Stimulated activated memory B cell treated with anti-CD40 and anti-IgM and Interleukin-4, amounts not matched to agents 10 μg/mL and 1 μg/mL and 100 μg/mL, for 72 hours (primary cell): ENCODE measurements around the gene CALCOCO2.
"Not testable (repeated sequence)": the region's sequence is repeated elsewhere in the genome, so short reads cannot be mapped to it uniquely, and the experiment has no call there.

Source experiments
- ATAC-seq: fragments of 150-1000 bp; cut with Tn5 transposase; 2 replicates; pipeline ENCODE4 v1.10.0; 2021
- H3K27ac Mint-ChIP-seq: one replicate; pipeline ENCODE4 v1.8.0; 2022; ENCODE audit warnings: mild to moderate bottlenecking, mixed read lengths
- H3K27me3 Mint-ChIP-seq: one replicate; pipeline ENCODE4 v1.8.0; 2022; ENCODE audit warnings: mixed read lengths
- H3K36me3 Mint-ChIP-seq: one replicate; pipeline ENCODE4 v1.8.0; 2022; ENCODE audit warnings: mixed read lengths
- H3K4me1 Mint-ChIP-seq: one replicate; pipeline ENCODE4 v1.8.0; 2022; ENCODE audit warnings: mixed read lengths
- H3K4me3 Mint-ChIP-seq: one replicate; pipeline ENCODE4 v1.8.0; 2022; ENCODE audit warnings: mild to moderate bottlenecking, moderate library complexity, mixed read lengths
- H3K9me3 Mint-ChIP-seq: one replicate; pipeline ENCODE4 v1.8.0; 2022; ENCODE audit warnings: mixed read lengths

The CALCOCO2 gene

GRCh38 chr17:48830840-48831548 lies at the start of gene CALCOCO2:
CALCOCO2 (plus strand) TSS chr17:48831035; CDS start chr17:48841708, 10,673 bp downstream.
- ATAC-seq: peak; percentile 99
- H3K36me3 Mint-ChIP-seq: no peaks in the 10 kb centered on the region
- peak within 1 kb of the TSS; percentile 98 for H3K4me3 Mint-ChIP-seq
- H3K9me3 Mint-ChIP-seq: no peaks in the 10 kb centered on the region
- H3K27me3 Mint-ChIP-seq: peaks cover 11% of the 10 kb centered on the region
- peaks cover 38% of the 10 kb centered on the region for H3K4me1 Mint-ChIP-seq
- H3K27ac Mint-ChIP-seq: peak within 1 kb of the TSS; percentile 91

- H3K27ac Mint-ChIP-seq: no peak overlapping the region
- no peak for ATAC-seq
- no peaks in the 10 kb centered on the region for H3K9me3 Mint-ChIP-seq
- H3K4me3 Mint-ChIP-seq: no peak overlapping the region
- H3K27me3 Mint-ChIP-seq: peaks cover 51% of the 10 kb centered on the region
- no peaks in the 10 kb centered on the region for H3K36me3 Mint-ChIP-seq
- H3K4me1 Mint-ChIP-seq: peaks cover 6% of the 10 kb centered on the region
These were observed 43.0 kb upstream of the CALCOCO2 start for GRCh38 chr17:48787828-48788227.

- ATAC-seq: no peak
- peaks cover 6% of the 10 kb centered on the region for H3K4me1 Mint-ChIP-seq
- no peak overlapping the region for H3K4me3 Mint-ChIP-seq
- H3K27me3 Mint-ChIP-seq: peaks cover 66% of the 10 kb centered on the region
- H3K9me3 Mint-ChIP-seq: no peaks in the 10 kb centered on the region
- no peak overlapping the region for H3K27ac Mint-ChIP-seq
- no peaks in the 10 kb centered on the region for H3K36me3 Mint-ChIP-seq
These were observed 40.2 kb upstream of the CALCOCO2 start for GRCh38 chr17:48790607-48791127.

- Mint-ChIP-seq H3K4me1 (peaks cover 6% of the 10 kb centered on the region), H3K9me3 (no peaks in the 10 kb centered on the region), H3K36me3 (no peaks in the 10 kb centered on the region), H3K27ac (no peak overlapping the region), H3K4me3 (no peak overlapping the region), H3K27me3 (peaks cover 66% of the 10 kb centered on the region)
- ATAC-seq: peak; percentile 69
These were observed 39.5 kb upstream of the CALCOCO2 start for GRCh38 chr17:48791128-48792032.

- Mint-ChIP-seq H3K36me3 (no peaks in the 10 kb centered on the region), H3K27ac (no peak overlapping the region), H3K4me3 (no peak overlapping the region), H3K4me1 (peaks cover 6% of the 10 kb centered on the region), H3K9me3 (no peaks in the 10 kb centered on the region), H3K27me3 (peaks cover 58% of the 10 kb centered on the region)
- ATAC-seq: no peak
These were observed 38.6 kb upstream of the CALCOCO2 start for GRCh38 chr17:48792033-48792798.

GRCh38 chr17:48795444-48796162 lies 35.2 kb upstream of the CALCOCO2 start:
- no peaks in the 10 kb centered on the region for H3K9me3 Mint-ChIP-seq
- H3K27me3 Mint-ChIP-seq: peaks cover 54% of the 10 kb centered on the region
- no peak overlapping the region for H3K4me3 Mint-ChIP-seq
- no peak overlapping the region for H3K27ac Mint-ChIP-seq
- no peak for ATAC-seq
- peaks cover 14% of the 10 kb centered on the region for H3K4me1 Mint-ChIP-seq
- H3K36me3 Mint-ChIP-seq: no peaks in the 10 kb centered on the region

- H3K4me3 Mint-ChIP-seq, H3K36me3 Mint-ChIP-seq, H3K27ac Mint-ChIP-seq, H3K9me3 Mint-ChIP-seq, ATAC-seq: not testable (repeated sequence)
- H3K27me3 Mint-ChIP-seq: peaks cover 60% of the 10 kb centered on the region
- peaks cover 14% of the 10 kb centered on the region for H3K4me1 Mint-ChIP-seq
These were observed 34.7 kb upstream of the CALCOCO2 start for GRCh38 chr17:48796163-48796522.

GRCh38 chr17:48799069-48799723 lies 31.6 kb upstream of the CALCOCO2 start:
- ATAC-seq: no peak
- H3K27ac Mint-ChIP-seq: no peak overlapping the region
- no peak overlapping the region for H3K4me3 Mint-ChIP-seq
- H3K4me1 Mint-ChIP-seq: peaks cover 7% of the 10 kb centered on the region
- H3K27me3 Mint-ChIP-seq: peaks cover 43% of the 10 kb centered on the region
- no peaks in the 10 kb centered on the region for H3K9me3 Mint-ChIP-seq
- no peaks in the 10 kb centered on the region for H3K36me3 Mint-ChIP-seq

GRCh38 chr17:48800626-48801217 lies 30.1 kb upstream of the CALCOCO2 start:
- Mint-ChIP-seq H3K27me3 (peaks cover 53% of the 10 kb centered on the region), H3K4me1 (peaks cover 15% of the 10 kb centered on the region), H3K4me3 (no peak overlapping the region), H3K27ac (no peak overlapping the region), H3K36me3 (no peaks in the 10 kb centered on the region), H3K9me3 (no peaks in the 10 kb centered on the region)
- no peak for ATAC-seq

- no peaks in the 10 kb centered on the region for H3K9me3 Mint-ChIP-seq
- H3K27me3 Mint-ChIP-seq: peaks cover 33% of the 10 kb centered on the region
- no peaks in the 10 kb centered on the region for H3K36me3 Mint-ChIP-seq
- peak; percentile 85 for ATAC-seq
- H3K27ac Mint-ChIP-seq: no peak overlapping the region
- peaks cover 8% of the 10 kb centered on the region for H3K4me1 Mint-ChIP-seq
- no peak overlapping the region for H3K4me3 Mint-ChIP-seq
These were observed 25.9 kb upstream of the CALCOCO2 start for GRCh38 chr17:48804936-48805411.

- Mint-ChIP-seq H3K9me3 (no peaks in the 10 kb centered on the region), H3K27ac (no peak overlapping the region), H3K27me3 (peaks cover 28% of the 10 kb centered on the region)
These were observed 21.7 kb upstream of the CALCOCO2 start for GRCh38 chr17:48809182-48809581.

GRCh38 chr17:48812001-48812400 lies 18.8 kb upstream of the CALCOCO2 start:
- Mint-ChIP-seq H3K4me1 (peaks cover 9% of the 10 kb centered on the region), H3K4me3 (no peak overlapping the region), H3K9me3 (no peaks in the 10 kb centered on the region), H3K36me3 (no peaks in the 10 kb centered on the region), H3K27me3 (peaks cover 37% of the 10 kb centered on the region), H3K27ac (no peak overlapping the region)
- ATAC-seq: no peak

More at GRCh38 chr17:48809182-48809581, 21.7 kb upstream of the CALCOCO2 start:
- ATAC-seq: no peak
- Mint-ChIP-seq H3K4me1 (peaks cover 8% of the 10 kb centered on the region), H3K36me3 (no peaks in the 10 kb centered on the region), H3K4me3 (no peak overlapping the region)

- H3K4me3 Mint-ChIP-seq: no peak overlapping the region
- H3K9me3 Mint-ChIP-seq: no peaks in the 10 kb centered on the region
- H3K27me3 Mint-ChIP-seq: peaks cover 57% of the 10 kb centered on the region
- H3K27ac Mint-ChIP-seq: no peak overlapping the region
- H3K4me1 Mint-ChIP-seq: peaks cover 22% of the 10 kb centered on the region
- ATAC-seq: no peak
- no peaks in the 10 kb centered on the region for H3K36me3 Mint-ChIP-seq
These were observed 16.3 kb upstream of the CALCOCO2 start for GRCh38 chr17:48814504-48814903.

- H3K4me3 Mint-ChIP-seq: no peak overlapping the region
- no peak overlapping the region for H3K27ac Mint-ChIP-seq
- H3K27me3 Mint-ChIP-seq: peaks cover 58% of the 10 kb centered on the region
- ATAC-seq: no peak
- no peaks in the 10 kb centered on the region for H3K9me3 Mint-ChIP-seq
- peaks cover 22% of the 10 kb centered on the region for H3K4me1 Mint-ChIP-seq
- H3K36me3 Mint-ChIP-seq: no peaks in the 10 kb centered on the region
These were observed 15.5 kb upstream of the CALCOCO2 start for GRCh38 chr17:48815311-48815710.
